Measurements from ENCODE around the gene RCSD1.

- no peak for TF ChIP-seq ZNF776 (CRISPR knock-in tag; IDR thresholded peaks at IDR 0.05)
- no peak for TF ChIP-seq POLR2A (IDR thresholded peaks at IDR 0.05; ENCODE audit: insufficient read depth in 1 of 2, low read depth in 2 of 2, low read length in 2 of 2)
- TF ChIP-seq KMT2B (CRISPR knock-in tag; IDR thresholded peaks at IDR 0.05) = no peak
- no peak for TF ChIP-seq ZNF337 (CRISPR knock-in tag; IDR thresholded peaks at IDR 0.05; ENCODE audit: borderline replicate concordance, low read depth)
- TF ChIP-seq ZBTB42 (CRISPR knock-in tag; IDR thresholded peaks at IDR 0.05) = no peak
- TF ChIP-seq SNAI1 (CRISPR knock-in tag; IDR thresholded peaks at IDR 0.05; ENCODE audit: borderline replicate concordance) = no peak
- TF ChIP-seq ETV6 (CRISPR knock-in tag; conservative IDR thresholded peaks at IDR 0.05) = no peak
- no peak for TF ChIP-seq PBX3 (CRISPR knock-in tag; IDR thresholded peaks at IDR 0.05; ENCODE audit: borderline replicate concordance)
Observed at GRCh38 chr1:167634435-167634834, 4.4 kb downstream of the RCSD1 start.
